IMR-90 (cell line): ENCODE measurements around the gene SLC25A6. TPM values are rescaled to one million over a fixed set of nuclear protein-coding genes. Genes with fewer than 3 reads are reported as not detected.

Experiments used
- ATAC-seq: fragments of 200-7000 bp; cut with Tn5 transposase; 2 replicates; pipeline ENCODE4 v1.9.1; 2020; ENCODE audit warnings: low read depth, mild to moderate bottlenecking, moderate library complexity
- BruUV-seq: library from RNA; stranded (reverse); fragments of 400-500 nt; replicated peaks from 2 replicates; lab custom pipeline; 2021; lab: Mats Ljungman, UMichigan
- CTCF ChIA-PET: fragments of 300-600 bp; formaldehyde crosslinking; extraction: SDS; loops from one replicate; lab custom pipeline; 2021; ENCODE audit warnings: antibody characterized with exemption; lab: Yijun Ruan, JAX
- POLR2A ChIA-PET: fragments of 300-600 bp; sonication (Branson Sonifier 250); formaldehyde crosslinking; loops from one replicate; lab custom pipeline; 2022; ENCODE audit warnings: antibody characterized with exemption; ENCODE audit not compliant: unreplicated experiment; lab: Charles Lee
- DNase-seq: peaks from one replicate; pipeline ENCODE4 v3.0.0; 2013
- H2AFZ ChIP-seq: replicated peaks from 2 replicates; pipeline ENCODE3; 2013; ENCODE audit warnings: low read length, mild to moderate bottlenecking; ENCODE audit not compliant: poor library complexity
- H2AK5ac ChIP-seq: 2 replicates; pipeline ENCODE4 v1.6.1; 2013; ENCODE audit warnings: low read depth, low read length, inconsistent platforms
- H2AK9ac ChIP-seq: replicated peaks from 2 replicates; pipeline ENCODE3; 2013; ENCODE audit warnings: mild to moderate bottlenecking, low read depth, low read length, moderate library complexity; ENCODE audit not compliant: poor library complexity
- H2BK120ac ChIP-seq: 2 replicates; pipeline ENCODE4 v1.6.1; 2013; ENCODE audit warnings: low read depth, low read length, inconsistent platforms
- H2BK15ac ChIP-seq: 3 replicates; pipeline ENCODE4 v1.6.1; 2013; ENCODE audit warnings: low read depth, low read length, inconsistent platforms
- H2BK20ac ChIP-seq: 2 replicates; pipeline ENCODE4 v1.6.1; 2013; ENCODE audit warnings: low read depth, mild to moderate bottlenecking, inconsistent platforms, low read length, moderate library complexity
- H2BK5ac ChIP-seq: 2 replicates; pipeline ENCODE4 v1.6.1; 2013; ENCODE audit warnings: mild to moderate bottlenecking, low read depth, low read length, inconsistent platforms; ENCODE audit not compliant: poor library complexity, severe bottlenecking
- H3K14ac ChIP-seq: replicated peaks from 2 replicates; pipeline ENCODE4 v1.6.1; 2013; ENCODE audit warnings: low read depth, low read length, inconsistent platforms
- H3K18ac ChIP-seq: 2 replicates; pipeline ENCODE4 v1.6.1; 2013; ENCODE audit warnings: low read depth, low read length, control low read depth
- H3K23ac ChIP-seq: 2 replicates; pipeline ENCODE4 v1.6.1; 2013; ENCODE audit warnings: low read depth, low read length, inconsistent platforms
- H3K27ac ChIP-seq: 2 replicates; pipeline ENCODE4 v1.5.1; 2013; ENCODE audit warnings: mild to moderate bottlenecking, control low read depth, low read length; ENCODE audit not compliant: insufficient read depth
- H3K27me3 ChIP-seq: 2 replicates; pipeline ENCODE4 v1.6.1; 2013; ENCODE audit warnings: low read length; ENCODE audit not compliant: control insufficient read depth, insufficient read depth
- H3K36me3 ChIP-seq: 2 replicates; pipeline ENCODE4 v1.6.1; 2013; ENCODE audit warnings: low read length, mixed read lengths; ENCODE audit not compliant: control insufficient read depth, insufficient read depth
- H3K4ac ChIP-seq: 2 replicates; pipeline ENCODE4 v1.6.1; 2013; ENCODE audit warnings: low read depth, low read length, inconsistent platforms
- H3K4me1 ChIP-seq: 2 replicates; pipeline ENCODE4 v1.6.1; 2013; ENCODE audit warnings: low read length, mixed read lengths; ENCODE audit not compliant: control insufficient read depth, insufficient read depth
- H3K4me2 ChIP-seq: 2 replicates; pipeline ENCODE4 v1.6.1; 2013; ENCODE audit warnings: low read depth, mild to moderate bottlenecking, control low read depth, low read length, moderate library complexity
- H3K4me3 ChIP-seq: 2 replicates; pipeline ENCODE4 v1.5.1; 2013; ENCODE audit warnings: low read depth, mild to moderate bottlenecking, control low read depth, low read length, moderate library complexity; ENCODE audit not compliant: insufficient read depth
- H3K56ac ChIP-seq: 2 replicates; pipeline ENCODE4 v1.6.1; 2013; ENCODE audit warnings: low read length, inconsistent platforms; ENCODE audit not compliant: insufficient read depth; ENCODE audit errors: extremely low read depth
- H3K79me1 ChIP-seq, 2 experiments: 2 replicates each; pipeline ENCODE4 v1.6.1; 2013; ENCODE audit warnings: low read length in 2 of 2, inconsistent platforms in 1 of 2, low read depth in 1 of 2
- H3K9ac ChIP-seq: 2 replicates; pipeline ENCODE4 v1.6.1; 2013; ENCODE audit warnings: low read depth, low read length, control low read depth
- H3K9me1 ChIP-seq: 2 replicates; pipeline ENCODE4 v1.6.1; 2013; ENCODE audit warnings: low read length, inconsistent platforms; ENCODE audit not compliant: insufficient read depth
- H3K9me3 ChIP-seq: 2 replicates; pipeline ENCODE4 v1.6.1; 2013; ENCODE audit warnings: low read length; ENCODE audit not compliant: control insufficient read depth, insufficient read depth
- H4K20me1 ChIP-seq: 2 replicates; pipeline ENCODE4 v1.6.1; 2013; ENCODE audit warnings: low read length, inconsistent platforms; ENCODE audit not compliant: insufficient read depth
- H4K5ac ChIP-seq: 2 replicates; pipeline ENCODE4 v1.6.1; 2013; ENCODE audit warnings: mild to moderate bottlenecking, low read depth, low read length, control low read depth
- H4K8ac ChIP-seq, 2 experiments: 2 replicates each; pipeline ENCODE4 v1.6.1; 2013; ENCODE audit warnings: low read depth in 2 of 2, low read length in 2 of 2, control low read depth in 1 of 2, inconsistent platforms in 1 of 2
- H4K91ac ChIP-seq: 2 replicates; pipeline ENCODE4 v1.6.1; 2013; ENCODE audit warnings: low read depth, low read length, inconsistent platforms; ENCODE audit not compliant: insufficient read depth
- BHLHE40 ChIP-seq: fragments of 150-350 bp; IDR thresholded peaks from 2 replicates; pipeline ENCODE4 v1.6.1; 2016; ENCODE audit warnings: mild to moderate bottlenecking, low read depth, low read length
- CEBPB ChIP-seq: IDR thresholded peaks from 2 replicates; pipeline ENCODE4 v1.6.1; 2012; ENCODE audit warnings: low read depth, low read length, improper control_type of control experiment
- CHD1 ChIP-seq: IDR thresholded peaks from 2 replicates; pipeline ENCODE4 v1.6.1; 2012; ENCODE audit warnings: low read depth, low read length, improper control_type of control experiment
- CTCF ChIP-seq: conservative IDR thresholded peaks from 2 replicates; pipeline ENCODE4 v1.5.1; 2012; ENCODE audit warnings: mild to moderate bottlenecking, low read depth, low read length, improper control_type of control experiment
- FOS ChIP-seq: fragments of 150-350 bp; IDR thresholded peaks from 2 replicates; pipeline ENCODE4 v1.6.1; 2016; ENCODE audit warnings: low read depth, low read length
- MAFK ChIP-seq: IDR thresholded peaks from 2 replicates; pipeline ENCODE4 v1.6.1; 2012; ENCODE audit warnings: low read depth, low read length, improper control_type of control experiment
- MAZ ChIP-seq: IDR thresholded peaks from 2 replicates; pipeline ENCODE4 v1.6.1; 2012; ENCODE audit warnings: low read depth, mild to moderate bottlenecking, low read length, improper control_type of control experiment, moderate library complexity, borderline replicate concordance
- MXI1 ChIP-seq: IDR thresholded peaks from 2 replicates; pipeline ENCODE4 v1.6.1; 2012; ENCODE audit warnings: low read depth, mild to moderate bottlenecking, low read length, moderate library complexity, borderline replicate concordance
- NFE2L2 ChIP-seq: fragments of 150-350 bp; IDR thresholded peaks from 2 replicates; pipeline ENCODE4 v1.6.1; 2016; ENCODE audit warnings: low read depth, mild to moderate bottlenecking, low read length
- POLR2A ChIP-seq: IDR thresholded peaks from 2 replicates; pipeline ENCODE4 v1.6.1; 2012; ENCODE audit warnings: mild to moderate bottlenecking, low read depth, low read length
- RAD21 ChIP-seq: IDR thresholded peaks from 2 replicates; pipeline ENCODE4 v1.6.1; 2012; ENCODE audit warnings: low read length, improper control_type of control experiment
- RCOR1 ChIP-seq: IDR thresholded peaks from 2 replicates; pipeline ENCODE4 v1.6.1; 2012; ENCODE audit warnings: mild to moderate bottlenecking, low read length, improper control_type of control experiment; ENCODE audit not compliant: insufficient replicate concordance
- RFX5 ChIP-seq: IDR thresholded peaks from 2 replicates; pipeline ENCODE4 v1.8.0; 2012; ENCODE audit warnings: low read depth, mild to moderate bottlenecking, low read length, moderate library complexity
- SMC3 ChIP-seq: fragments of 150-350 bp; IDR thresholded peaks from 2 replicates; pipeline ENCODE4 v1.6.1; 2016; ENCODE audit warnings: low read depth, mild to moderate bottlenecking, antibody characterized with exemption, low read length, moderate library complexity
- WGBS, 2 experiments: methylation state at CpG; one replicate each; pipeline versions ENCODE4 v1.1.5 to v1.1.7; 2013; ENCODE audit warnings: missing lambda C conversion rate in 2 of 2; ENCODE audit not compliant: insufficient read length in 1 of 2; ENCODE audit errors: extremely low coverage in 2 of 2; 5-methylcytosine and 5-hydroxymethylcytosine counted together
- dilution Hi-C: fragments of 300-500 bp; cut with HindIII; formaldehyde crosslinking; loops from one replicate; pipeline ENCODE4 v1.14.3; 2018; ENCODE audit warnings: low sequenced_read_pairs; ENCODE audit not compliant: unreplicated experiment
- in situ Hi-C: fragments of 300-500 bp; cut with MboI; formaldehyde crosslinking; loops from 3 replicates; pipeline ENCODE4 v1.14.3; 2019; ENCODE audit warnings: low sequenced_read_pairs, inconsistent platforms, mixed read lengths
- intact Hi-C: fragments of 100-400 bp; cut with micrococcal nuclease; formaldehyde crosslinking; loops from 2 replicates; pipeline ENCODE4 v1.10.0; 2022
- polyA plus RNA-seq, 3 experiments: library from polyadenylated mRNA; depleted of rRNA; stranded (reverse); fragments of >200 nt; gene quantifications; 2 replicates each; pipeline ENCODE4 v1.2.3, GENCODE V29; 2012; ENCODE audit warnings: low replicate concordance in 1 of 3
- total RNA-seq: library from RNA; depleted of rRNA; stranded (reverse); fragments of >200 nt; gene quantifications from 2 replicates; pipeline ENCODE4 v1.2.3, GENCODE V29; 2012
- TF ChIP-seq, protein P1 (sequence below): fragments of 150-350 bp; IDR thresholded peaks from 2 replicates; pipeline ENCODE4 v1.6.1; 2016; ENCODE audit warnings: low read depth, mild to moderate bottlenecking, low read length, moderate library complexity, borderline replicate concordance

The SLC25A6 gene
- total and polyA plus RNA-seq, 2 of the 4 experiments (the other 2 are of a cell fraction), result 166 to 565 TPM

DNA sequence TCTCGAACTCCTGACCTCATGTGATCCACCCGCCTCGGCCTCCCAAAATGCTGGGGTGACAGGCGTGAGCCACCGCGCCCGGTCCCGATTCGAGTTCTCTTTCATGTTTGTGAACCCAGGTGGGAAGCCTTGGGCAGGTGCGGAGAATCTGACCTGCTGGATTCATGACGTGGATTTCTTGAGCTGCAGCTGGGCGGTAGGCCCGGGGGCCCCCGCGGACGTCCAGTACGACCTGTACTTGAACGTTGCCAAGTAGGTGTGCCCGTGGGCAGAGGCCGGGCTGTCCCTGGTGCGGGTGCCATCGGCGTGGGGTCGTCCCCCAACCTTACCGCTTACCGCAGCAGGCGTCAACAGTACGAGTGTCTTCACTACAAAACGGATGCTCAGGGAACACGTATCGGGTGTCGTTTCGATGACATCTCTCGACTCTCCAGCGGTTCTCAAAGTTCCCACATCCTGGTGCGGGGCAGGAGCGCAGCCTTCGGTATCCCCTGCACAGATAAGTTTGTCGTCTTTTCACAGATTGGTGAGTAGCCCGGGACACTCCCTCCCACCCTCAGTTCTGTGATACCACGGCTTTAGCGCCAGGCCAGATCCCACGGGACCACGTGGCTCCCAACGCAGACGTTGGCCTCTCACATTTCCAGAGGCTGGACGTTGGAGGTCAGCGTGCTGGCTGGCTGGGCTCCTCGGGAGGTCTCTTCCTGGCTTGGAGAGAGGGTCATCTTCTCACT, 39.8 kb downstream of the SLC25A6 start:
- no peak overlapping the region for H3K27ac ChIP-seq
- no peak overlapping the region for H3K4me2 ChIP-seq
- H2AK9ac ChIP-seq, result no peak overlapping the region
- DNase-seq (no peak), ATAC-seq (no peak)
- 90% methylated on average over 24 of the region's 49 CpGs; no CpG with 5 or more reads in 1 of the 2 experiments for WGBS, 2 experiments
- no peaks in the 10 kb centered on the region for H3K4me1 ChIP-seq
- no peak overlapping the region for H2BK5ac ChIP-seq
- H3K56ac ChIP-seq, result no peak overlapping the region
- no peaks in the 10 kb centered on the region for H3K79me1 ChIP-seq
- H3K36me3 ChIP-seq, result no peaks in the 10 kb centered on the region
- no peak overlapping the region for H3K4me3 ChIP-seq
- H2AK5ac ChIP-seq, result no peak overlapping the region
- H3K4ac ChIP-seq, result no peak overlapping the region
- no peak for TF ChIP-seq NFE2L2
- TF ChIP-seq FOS, result no peak
- no peak for TF ChIP-seq RCOR1
- no peak for TF ChIP-seq RAD21
- no peak for TF ChIP-seq SMC3
- no peak for TF ChIP-seq MXI1
- TF ChIP-seq BHLHE40, result no peak
- TF ChIP-seq CTCF, result no peak
- no peak for TF ChIP-seq MAZ
- no peak for TF ChIP-seq POLR2A
- no peak for TF ChIP-seq RFX5
- no peak for TF ChIP-seq MAFK
- TF ChIP-seq CHD1, result no peak
- TF ChIP-seq CEBPB, result no peak
- TF ChIP-seq, protein P1, sequence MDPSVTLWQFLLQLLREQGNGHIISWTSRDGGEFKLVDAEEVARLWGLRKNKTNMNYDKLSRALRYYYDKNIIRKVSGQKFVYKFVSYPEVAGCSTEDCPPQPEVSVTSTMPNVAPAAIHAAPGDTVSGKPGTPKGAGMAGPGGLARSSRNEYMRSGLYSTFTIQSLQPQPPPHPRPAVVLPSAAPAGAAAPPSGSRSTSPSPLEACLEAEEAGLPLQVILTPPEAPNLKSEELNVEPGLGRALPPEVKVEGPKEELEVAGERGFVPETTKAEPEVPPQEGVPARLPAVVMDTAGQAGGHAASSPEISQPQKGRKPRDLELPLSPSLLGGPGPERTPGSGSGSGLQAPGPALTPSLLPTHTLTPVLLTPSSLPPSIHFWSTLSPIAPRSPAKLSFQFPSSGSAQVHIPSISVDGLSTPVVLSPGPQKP, result no peak
- dilution Hi-C loops (no loop called here), intact Hi-C loops (no loop called here), in situ Hi-C loops (no loop called here)
- no peak overlapping the region for H3K23ac ChIP-seq
- H3K9me1 ChIP-seq, result no peaks in the 10 kb centered on the region
- no peak overlapping the region for H3K14ac ChIP-seq
- POLR2A ChIA-PET, result no interaction called here
- H4K20me1 ChIP-seq, result no peaks in the 10 kb centered on the region
- H4K5ac ChIP-seq, result no peak overlapping the region
- BruUV-seq, result TSS peak; percentile 42
- no peak overlapping the region for H4K8ac ChIP-seq
- no peaks in the 10 kb centered on the region for H3K27me3 ChIP-seq
- H2AFZ ChIP-seq, result no peak overlapping the region
- H2BK120ac ChIP-seq, result no peak overlapping the region
- no peak overlapping the region for H2BK20ac ChIP-seq
- peaks cover 5% of the 10 kb centered on the region for H3K9me3 ChIP-seq
- no peak overlapping the region for H3K9ac ChIP-seq
- no peak overlapping the region for H3K18ac ChIP-seq
- CTCF ChIA-PET, result no interaction called here
- no peak overlapping the region for H4K91ac ChIP-seq
- H2BK15ac ChIP-seq, result no peak overlapping the region
